GM21717 (cell line): ENCODE data around the gene OBP2A.

Experiments
- ATAC-seq: cut with Tn5 transposase; IDR thresholded peaks from one replicate; pipeline ENCODE4 v1.9.1; 2021; ENCODE audit warnings: mild to moderate bottlenecking, moderate library complexity; ENCODE audit not compliant: unreplicated experiment

OBP2A gene

DNA sequence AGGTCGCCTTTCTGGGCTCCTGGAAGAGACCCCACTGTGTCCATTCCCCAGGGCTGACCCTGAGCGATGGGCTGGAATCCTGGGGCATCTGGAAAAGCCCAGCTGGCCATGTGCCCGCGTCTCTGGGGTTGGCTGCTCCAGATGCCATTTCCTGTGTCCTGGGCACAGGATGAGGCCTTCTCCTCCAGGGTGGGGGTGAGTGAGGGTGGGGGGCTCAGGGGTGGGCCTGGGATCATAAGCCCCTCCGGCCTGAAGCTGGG lies 46.3 kb downstream of the OBP2A start:
- no peak for ATAC-seq

DNA sequence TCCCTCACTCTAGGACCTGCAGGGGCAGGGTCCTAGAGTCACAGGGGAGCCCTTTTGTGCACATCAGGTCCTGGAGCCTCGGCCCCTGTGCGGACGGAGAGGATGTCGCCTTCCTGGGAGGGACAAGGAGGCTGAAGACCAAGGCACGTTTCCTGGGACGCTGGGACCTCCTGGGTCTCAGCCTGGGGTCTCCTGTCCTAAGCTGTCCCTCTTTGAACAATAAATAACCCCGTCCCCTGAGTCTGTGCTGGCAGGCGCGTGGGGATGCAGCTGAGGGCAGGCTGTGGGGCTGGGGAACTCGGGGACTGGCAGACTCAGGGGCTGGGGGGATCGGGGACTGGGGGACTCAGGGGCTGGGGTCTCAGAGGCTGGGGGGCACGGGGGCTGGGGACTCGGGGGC lies 46.7 kb downstream of the OBP2A start:
- ATAC-seq: no peak

DNA sequence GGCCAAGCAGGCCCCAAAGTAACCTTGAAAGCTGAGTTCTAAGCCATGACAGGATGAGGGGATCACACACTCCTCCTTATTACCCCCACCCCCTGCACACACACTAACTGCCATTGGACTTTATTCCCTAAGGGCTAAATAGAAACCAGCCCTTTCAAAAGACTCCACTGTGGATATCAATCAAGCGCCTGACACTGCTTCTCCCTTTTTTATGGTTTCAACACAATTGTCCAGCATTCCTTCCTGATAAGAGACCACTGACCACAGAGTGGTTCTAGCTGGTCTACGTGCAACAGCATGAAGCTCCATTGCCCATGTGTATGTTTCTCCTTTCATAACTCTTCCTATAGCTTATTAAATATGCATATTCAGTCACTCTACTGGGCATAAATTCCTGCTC lies 50.3 kb downstream of the OBP2A start:
- no peak for ATAC-seq
